Transverse colon (tissue), 3 donors: ENCODE results near the gene AVEN.

ENCODE experiments used
- CTCF ChIP-seq, 5 experiments: fragments of 200-600 bp in 3 of 5; fragments of 450-650 bp in 2 of 5; sonication (generic) in 3 of 5; IDR thresholded peaks; 1 replicate in 2 of 5; 2 replicates in 3 of 5; pipeline ENCODE4 v1.5.1; 2016 to 2017; ENCODE audit warnings: antibody characterized with exemption in 5 of 5, inconsistent platforms in 3 of 5, mild to moderate bottlenecking in 2 of 5, moderate library complexity in 1 of 5
- POLR2A ChIP-seq: fragments of 450-650 bp; IDR thresholded peaks from one replicate; pipeline ENCODE4 v1.6.1; 2016; ENCODE audit warnings: antibody characterized with exemption, mild to moderate bottlenecking, moderate library complexity

GRCh38 chr15:33915571-33916407, 123.2 kb downstream of the AVEN start:
- TF ChIP-seq POLR2A: no peak
- TF ChIP-seq CTCF (IDR thresholded peaks at IDR 0.05): no peak
